Common myeloid progenitor, CD34-positive (primary cell): ENCODE data around the gene SPDYE2B.
"Not testable (repeated sequence)": the region's sequence is repeated elsewhere in the genome, so short reads cannot be mapped to it uniquely, and the experiment has no call there.

ENCODE experiments used
- CTCF ChIA-PET: fragments of 350-600 bp; sonication (Branson Sonifier 250); formaldehyde crosslinking; loops from one replicate; lab custom pipeline; 2021; ENCODE audit warnings: antibody characterized with exemption; lab: Charles Lee
- POLR2A ChIA-PET: fragments of 350-600 bp; sonication (Branson Sonifier 250); formaldehyde crosslinking; loops from one replicate; lab custom pipeline; 2021; ENCODE audit warnings: antibody characterized with exemption; lab: Charles Lee
- DNase-seq, 3 donors: peaks; one replicate each; pipeline versions ENCODE4 v3.0.0 to v3.0.0-alpha.2; 2013
- H3K27ac ChIP-seq, 2 experiments: 1 replicate in 1 of 2; 2 replicates in 1 of 2; pipeline ENCODE4 v1.7.0; 2013; ENCODE audit warnings: inconsistent platforms in 2 of 2, low read length in 2 of 2, mild to moderate bottlenecking in 2 of 2, low read depth in 1 of 2, moderate library complexity in 1 of 2; ENCODE audit not compliant: severe bottlenecking in 2 of 2, insufficient read depth in 1 of 2, poor library complexity in 1 of 2
- H3K27me3 ChIP-seq, 5 experiments: replicated peaks in 2 of 5; 1 replicate in 3 of 5; 2 replicates in 2 of 5; pipeline versions ENCODE4 v1.6.1 to v1.7.0; 2013; ENCODE audit warnings: low read length in 4 of 5, mild to moderate bottlenecking in 2 of 5, moderate library complexity in 2 of 5, inconsistent platforms in 1 of 5; ENCODE audit not compliant: insufficient read depth in 5 of 5, control insufficient read depth in 4 of 5
- H3K36me3 ChIP-seq, 4 experiments: 1 replicate in 2 of 4; 2 replicates in 2 of 4; pipeline versions ENCODE4 v1.6.1 to v1.7.0; 2013; ENCODE audit warnings: low read length in 3 of 4, control low read depth in 1 of 4, mild to moderate bottlenecking in 1 of 4; ENCODE audit not compliant: control insufficient read depth in 4 of 4, insufficient read depth in 4 of 4
- H3K4me1 ChIP-seq, 4 experiments: 1 replicate in 3 of 4; 2 replicates in 1 of 4; pipeline versions ENCODE4 v1.6.1 to v1.7.1; 2013; ENCODE audit warnings: low read length in 3 of 4, mild to moderate bottlenecking in 3 of 4, control low read depth in 1 of 4, inconsistent platforms in 1 of 4, moderate library complexity in 1 of 4; ENCODE audit not compliant: control insufficient read depth in 4 of 4, insufficient read depth in 4 of 4; ENCODE audit errors: control extremely low read depth in 1 of 4
- H3K4me3 ChIP-seq, 7 experiments: 1 replicate in 4 of 7; 2 replicates in 3 of 7; pipeline versions ENCODE4 v1.5.1 to v1.7.0; 2013; ENCODE audit warnings: mild to moderate bottlenecking in 7 of 7, low read length in 6 of 7, moderate library complexity in 6 of 7, inconsistent platforms in 2 of 7, low read depth in 2 of 7, control low read depth in 1 of 7; ENCODE audit not compliant: insufficient read depth in 4 of 7, control insufficient read depth in 1 of 7; ENCODE audit errors: extremely low read depth in 1 of 7
- H3K9me3 ChIP-seq, 5 experiments: 1 replicate in 4 of 5; 2 replicates in 1 of 5; pipeline versions ENCODE4 v1.6.1 to v1.7.1; 2013; ENCODE audit warnings: low read length in 4 of 5, mild to moderate bottlenecking in 2 of 5, inconsistent platforms in 1 of 5, low read depth in 1 of 5, moderate library complexity in 1 of 5; ENCODE audit not compliant: control insufficient read depth in 4 of 5, insufficient read depth in 2 of 5; ENCODE audit errors: control extremely low read depth in 1 of 5
- WGBS: methylation state at CpG from one replicate; pipeline ENCODE4 v1.1.5; 2013; ENCODE audit not compliant: insufficient coverage; 5-methylcytosine and 5-hydroxymethylcytosine counted together

Gene SPDYE2B

GRCh38 chr7:102694008-102694407 lies 43.9 kb downstream of the SPDYE2B start:
- WGBS, result no CpG with 5 or more reads among the region's 2 CpGs
- H3K27ac ChIP-seq, DNase-seq, H3K36me3 ChIP-seq, POLR2A ChIA-PET, H3K4me3 ChIP-seq, H3K27me3 ChIP-seq, H3K9me3 ChIP-seq, H3K4me1 ChIP-seq, CTCF ChIA-PET: not testable (repeated sequence)

- H3K9me3 ChIP-seq, H3K27me3 ChIP-seq, H3K27ac ChIP-seq, DNase-seq, H3K4me3 ChIP-seq, CTCF ChIA-PET, POLR2A ChIA-PET, H3K4me1 ChIP-seq, H3K36me3 ChIP-seq: not testable (repeated sequence)
- no CpG with 5 or more reads among the region's 3 CpGs for WGBS
Measured at GRCh38 chr7:102695033-102695552, 45.0 kb downstream of the SPDYE2B start.

DNA sequence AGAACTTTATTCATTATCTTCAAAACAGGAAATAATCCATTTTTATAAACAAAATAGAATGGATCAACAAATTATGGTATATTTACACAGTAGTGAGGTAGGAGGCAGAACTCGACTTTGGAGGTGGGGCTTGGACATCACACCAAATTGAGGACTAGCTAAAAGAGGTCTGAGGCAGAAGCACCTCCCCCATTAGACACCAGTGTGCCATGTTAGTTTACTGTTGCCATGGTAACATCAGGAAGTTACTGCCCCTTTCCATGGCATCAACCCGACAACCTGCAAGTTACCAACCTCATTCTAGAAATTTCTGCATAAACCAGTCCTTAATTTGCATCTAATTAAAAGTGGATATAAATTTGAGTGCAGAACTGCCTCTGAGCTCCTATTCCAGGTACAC lies 45.9 kb downstream of the SPDYE2B start:
- H3K9me3 ChIP-seq, H3K4me3 ChIP-seq, H3K27me3 ChIP-seq, CTCF ChIA-PET, H3K27ac ChIP-seq, DNase-seq, POLR2A ChIA-PET, H3K36me3 ChIP-seq, H3K4me1 ChIP-seq: not testable (repeated sequence)
- WGBS, result no CpG with 5 or more reads among the region's 2 CpGs

DNA sequence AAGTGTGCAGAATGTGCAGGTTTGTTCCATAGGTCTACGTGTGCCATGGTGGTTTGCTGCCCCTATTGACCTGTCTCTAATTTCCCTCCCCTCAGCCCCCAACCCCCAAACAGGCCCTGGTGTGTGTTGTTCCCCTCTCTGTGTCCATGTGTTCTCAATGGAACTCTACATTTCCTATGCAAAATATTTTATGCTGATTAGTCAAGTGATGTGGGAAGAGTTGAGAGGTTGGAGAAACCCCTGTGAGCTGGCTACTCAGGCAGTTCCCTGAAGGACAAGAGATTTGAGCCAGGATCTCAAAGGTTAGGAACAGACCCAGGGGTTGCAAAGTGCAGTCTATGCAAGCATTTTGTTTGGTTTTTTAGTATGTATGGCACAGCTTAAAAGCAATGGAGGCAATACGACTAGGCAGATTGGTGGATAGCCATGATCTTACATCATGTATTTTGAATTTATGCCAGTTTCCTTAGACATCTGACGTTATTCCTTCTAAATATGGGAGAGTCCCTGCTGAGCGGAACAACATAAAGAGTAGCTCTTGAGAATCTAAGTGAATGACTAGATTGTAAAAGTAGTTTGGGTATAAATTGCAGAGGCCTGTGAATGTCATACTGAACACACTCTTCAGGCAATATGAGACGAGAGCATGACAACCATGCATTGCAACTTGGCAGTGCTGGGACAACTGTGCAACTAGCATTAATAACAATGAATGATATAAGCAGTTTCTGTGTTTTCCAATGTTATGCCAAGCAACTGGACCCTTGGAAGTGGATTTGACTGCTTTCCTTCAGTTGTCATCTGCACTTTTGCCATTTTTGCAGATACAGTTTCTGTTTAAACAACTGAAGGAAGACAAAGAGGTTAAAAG lies 47.8 kb downstream of the SPDYE2B start:
- H3K4me1 ChIP-seq, DNase-seq, H3K27me3 ChIP-seq, H3K9me3 ChIP-seq, CTCF ChIA-PET, H3K4me3 ChIP-seq, POLR2A ChIA-PET, H3K27ac ChIP-seq, H3K36me3 ChIP-seq: not testable (repeated sequence)
- WGBS, result no CpG with 5 or more reads among the region's 5 CpGs

DNA sequence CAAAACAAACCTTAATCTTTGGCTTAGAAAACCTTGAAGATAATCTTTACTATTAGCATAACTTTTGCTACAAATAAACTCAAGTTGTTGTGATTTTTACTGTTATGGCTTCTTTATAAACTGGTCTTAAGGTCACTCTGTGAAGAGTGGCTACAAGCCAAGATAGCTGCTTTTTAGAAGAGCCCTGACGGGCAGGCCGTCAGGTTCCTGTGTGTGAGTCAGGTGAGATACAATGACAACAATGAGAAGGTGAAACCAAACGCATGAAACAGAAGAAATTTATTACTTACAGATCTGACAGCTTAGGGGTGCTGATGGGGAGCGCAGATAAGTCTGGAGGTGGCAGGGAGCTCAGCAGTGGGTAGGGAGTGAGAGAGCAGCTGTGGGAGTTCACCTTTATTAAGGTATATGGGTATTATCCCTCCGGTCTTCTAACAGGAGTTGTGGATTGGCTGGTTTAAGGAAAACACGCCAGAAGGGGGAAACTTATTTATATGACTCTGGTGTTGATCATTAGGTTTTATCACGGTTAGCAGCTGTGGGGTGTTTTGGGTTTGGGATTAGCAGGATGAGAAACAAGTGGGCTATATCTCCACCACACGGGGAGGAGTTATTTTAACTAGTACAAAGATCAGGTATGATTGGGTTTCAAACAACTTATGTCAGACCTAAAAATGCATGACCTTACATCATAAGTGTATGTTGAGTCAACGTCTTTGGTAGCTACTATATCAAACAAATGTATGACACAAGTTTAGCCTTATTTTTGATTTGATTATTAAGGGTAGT lies 49.0 kb downstream of the SPDYE2B start:
- DNase-seq, result peak in 1 of 3 donors; percentile 6
- H3K4me1 ChIP-seq, H3K36me3 ChIP-seq, H3K4me3 ChIP-seq, H3K27ac ChIP-seq, H3K9me3 ChIP-seq, H3K27me3 ChIP-seq, CTCF ChIA-PET, POLR2A ChIA-PET: not testable (repeated sequence)
- WGBS, result 89% methylated on average over 5 of the region's 9 CpGs
